Muscle of back (tissue), 11 donors: Measurements from ENCODE around the gene TOR2A. TPM values are rescaled to one million over a fixed set of nuclear protein-coding genes. Genes with fewer than 3 reads are reported as not detected.

Experiments used
- DNase-seq, 3 donors: peaks; one replicate each; pipeline versions ENCODE4 v3.0.0 to v3.0.0-alpha.2; 2013
- polyA plus RNA-seq, 10 donors: library from polyadenylated mRNA; unstranded; fragments of 120-200 nt; gene quantifications; one replicate each; pipeline ENCODE4 v1.2.1, GENCODE V29; 2013; ENCODE audit not compliant: insufficient read length in 10 of 10

The TOR2A gene
- polyA plus RNA-seq, 10 donors, result 5.8 to 11.8 (median 7.1) TPM

GRCh38 chr9:127746959-127747569, 12.0 kb upstream of the TOR2A start:
- no peak for DNase-seq

GRCh38 chr9:127744398-127745110, 9.5 kb upstream of the TOR2A start:
- DNase-seq, result no peak

GRCh38 chr9:127742435-127743088, 7.5 kb upstream of the TOR2A start:
- DNase-seq, result peak in 1 of 3 donors; percentile 73

GRCh38 chr9:127741831-127742434, 6.8 kb upstream of the TOR2A start:
- DNase-seq, result peak in 1 of 3 donors; percentile 72

- DNase-seq, result no peak
Measured at GRCh38 chr9:127739614-127740330, 4.7 kb upstream of the TOR2A start.

- no peak for DNase-seq
Measured at GRCh38 chr9:127738666-127739065, 3.6 kb upstream of the TOR2A start.

- no peak for DNase-seq
Measured at GRCh38 chr9:127735530-127736185, 564 bp upstream of the TOR2A start.

GRCh38 chr9:127734247-127734746, 797 bp downstream of the TOR2A start:
- peak in 1 of 3 donors; percentile 26 for DNase-seq

GRCh38 chr9:127733614-127734013, 1.5 kb downstream of the TOR2A start:
- no peak for DNase-seq

- no peak for DNase-seq
Measured at GRCh38 chr9:127732444-127732843, 2.6 kb downstream of the TOR2A start.

- no peak for DNase-seq
Measured at GRCh38 chr9:127731938-127732337, 3.2 kb downstream of the TOR2A start.

- no peak for DNase-seq
Measured at GRCh38 chr9:127730799-127731410, 4.2 kb downstream of the TOR2A start.

- no peak for DNase-seq
Measured at GRCh38 chr9:127730262-127730661, 4.8 kb downstream of the TOR2A start.

GRCh38 chr9:127729522-127730256, 5.4 kb downstream of the TOR2A start:
- no peak for DNase-seq

- no peak for DNase-seq
Measured at GRCh38 chr9:127728808-127729207, 6.3 kb downstream of the TOR2A start.

GRCh38 chr9:127726871-127727270, 8.2 kb downstream of the TOR2A start:
- no peak for DNase-seq

- DNase-seq, result no peak
Measured at GRCh38 chr9:127724012-127724411, 11.1 kb downstream of the TOR2A start.

- no peak for DNase-seq
Measured at GRCh38 chr9:127723444-127723843, 11.7 kb downstream of the TOR2A start.

- no peak for DNase-seq
Measured at GRCh38 chr9:127723013-127723412, 12.1 kb downstream of the TOR2A start.
